ENCODE results near the gene SLC8A3. TPM values are rescaled to one million over a fixed set of nuclear protein-coding genes. Genes with fewer than 3 reads are reported as not detected.

Gene SLC8A3
- total and polyA plus RNA-seq, 2 experiments from 2014 or later = not detected

DNA sequence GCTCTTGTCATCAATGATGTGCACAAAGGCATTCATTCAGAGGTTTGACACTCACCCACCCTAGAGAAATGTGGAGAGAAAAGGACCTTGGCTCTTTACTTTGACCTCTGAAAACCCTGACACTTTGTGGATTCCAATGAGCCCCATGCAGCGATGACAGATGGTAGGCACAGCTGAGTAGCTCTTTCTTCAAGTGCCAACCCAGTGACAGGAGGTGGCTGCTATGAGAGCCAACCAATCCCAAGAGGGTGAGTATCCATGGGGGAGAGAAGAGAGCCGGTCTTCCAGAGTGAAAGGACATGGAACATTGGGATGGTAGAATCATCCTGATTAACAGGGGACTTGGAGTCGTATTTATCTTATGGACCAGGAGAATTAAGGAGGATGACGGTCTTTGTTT lies 17.8 kb downstream of the SLC8A3 start:
- Histone ChIP-seq H3F3A (ENCODE audit: insufficient read depth) (no peaks in the 10 kb centered on the region), H3K79me2 (ENCODE audit: insufficient read depth) (no peaks in the 10 kb centered on the region), H3K9me2 (ENCODE audit: insufficient read depth) (no peaks in the 10 kb centered on the region), H3K27me3 (replicated peaks; ENCODE audit: insufficient read depth) (no peaks in the 10 kb centered on the region), H3K4me3 (no peak overlapping the region), H3K36me3 (ENCODE audit: low read depth) (no peaks in the 10 kb centered on the region), H3K9ac (no peak overlapping the region), H4K20me1 (ENCODE audit: insufficient read depth) (no peaks in the 10 kb centered on the region), H3K4me2 (ENCODE audit: unreplicated experiment) (no peak overlapping the region), H3K4me1 (ENCODE audit: insufficient read depth) (no peaks in the 10 kb centered on the region), H3K27ac (no peak overlapping the region), H2AFZ (no peak overlapping the region), H3K9me3 (ENCODE audit: low read depth) (no peaks in the 10 kb centered on the region)
- DNase-seq = no peak
- in situ Hi-C loops (cut with MboI) = no loop called here
- no peak for TF ChIP-seq EZH2phosphoT487 (IDR thresholded peaks at IDR 0.05; ENCODE audit: insufficient read depth, low read depth)
- no peak for TF ChIP-seq EZH2 (IDR thresholded peaks at IDR 0.05; ENCODE audit: insufficient read depth, poor library complexity, severe bottlenecking)
- WGBS, 2 experiments (ENCODE audit: low coverage in 1 of 2, low lambda C conversion rate in 2 of 2, missing lambda C conversion rate in 2 of 2) = 20 to 23% methylated on average over 4 of the region's 4 CpGs

DNA sequence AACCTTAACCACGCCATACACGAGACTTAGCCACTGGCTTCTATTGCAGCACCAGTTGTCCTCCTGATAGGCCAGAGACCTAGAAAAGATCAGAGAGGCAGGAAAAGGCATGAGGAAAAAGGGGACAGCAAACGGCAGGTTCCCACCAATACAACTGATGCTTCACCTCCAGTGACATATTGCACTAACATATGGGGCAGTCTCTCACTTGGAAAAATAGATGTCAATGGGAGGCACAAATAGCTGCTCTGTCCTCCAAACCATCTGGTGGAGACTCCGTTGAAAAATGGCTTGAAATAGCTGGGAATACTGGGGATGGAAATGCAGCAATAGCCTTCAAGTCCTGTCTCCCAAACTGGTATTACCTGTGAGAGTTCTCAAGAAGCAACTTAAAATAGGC lies 20.3 kb downstream of the SLC8A3 start:
- H3K4me3 ChIP-seq = no peak overlapping the region
- H3K9ac ChIP-seq = no peak overlapping the region
- no peaks in the 10 kb centered on the region for H4K20me1 ChIP-seq (ENCODE audit: insufficient read depth)
- H3K27ac ChIP-seq = no peak overlapping the region
- H3K4me2 ChIP-seq (ENCODE audit: unreplicated experiment) = no peak overlapping the region
- in situ Hi-C loops (cut with MboI) = no loop called here
- 33 to 35% methylated on average over 4 of the region's 4 CpGs for WGBS, 2 experiments (ENCODE audit: low coverage in 1 of 2, low lambda C conversion rate in 2 of 2, missing lambda C conversion rate in 2 of 2)
- no peak for TF ChIP-seq EZH2 (IDR thresholded peaks at IDR 0.05; ENCODE audit: insufficient read depth, poor library complexity, severe bottlenecking)
- TF ChIP-seq EZH2phosphoT487 (IDR thresholded peaks at IDR 0.05; ENCODE audit: insufficient read depth, low read depth) = no peak
- no peaks in the 10 kb centered on the region for H3K79me2 ChIP-seq (ENCODE audit: insufficient read depth)
- no peaks in the 10 kb centered on the region for H3F3A ChIP-seq (ENCODE audit: insufficient read depth)
- no peaks in the 10 kb centered on the region for H3K9me3 ChIP-seq (ENCODE audit: low read depth)
- no peaks in the 10 kb centered on the region for H3K27me3 ChIP-seq (replicated peaks; ENCODE audit: insufficient read depth)
- no peak for DNase-seq
- H3K4me1 ChIP-seq (ENCODE audit: insufficient read depth) = no peaks in the 10 kb centered on the region
- no peaks in the 10 kb centered on the region for H3K9me2 ChIP-seq (ENCODE audit: insufficient read depth)
- no peak overlapping the region for H2AFZ ChIP-seq
- H3K36me3 ChIP-seq (ENCODE audit: low read depth) = no peaks in the 10 kb centered on the region

DNA sequence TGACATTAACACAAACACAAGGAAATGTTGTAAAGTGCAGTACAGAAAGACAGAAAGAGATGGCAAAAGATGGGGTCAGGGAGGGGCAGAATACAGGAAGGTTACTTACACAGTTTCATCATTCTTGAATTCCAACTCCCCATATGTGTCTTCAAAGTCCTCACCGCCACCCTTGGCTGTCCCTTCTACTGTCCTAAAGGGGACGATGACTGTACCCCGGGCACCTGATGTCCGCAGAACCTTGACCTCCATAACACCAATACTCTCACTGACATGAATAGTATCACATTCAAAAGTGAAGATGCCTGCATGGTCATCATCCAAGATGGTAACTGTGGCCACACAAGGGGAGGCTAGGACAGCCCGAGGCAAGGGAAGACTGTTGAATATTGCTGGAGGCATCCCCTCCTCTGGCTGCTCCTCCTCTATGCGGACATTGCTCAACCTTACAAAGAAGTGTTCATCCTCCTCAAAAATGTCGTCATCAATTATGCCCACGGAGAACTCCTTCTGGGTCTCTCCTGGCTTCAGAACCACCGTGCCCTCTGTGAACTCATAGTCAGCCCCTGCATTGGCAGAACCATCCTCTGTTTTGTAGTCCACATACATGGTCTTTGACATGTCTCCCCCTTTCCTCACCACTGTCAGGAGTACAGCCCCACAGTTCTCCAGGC lies 22.1 kb downstream of the SLC8A3 start:
- H3K4me2 ChIP-seq (ENCODE audit: unreplicated experiment) = no peak overlapping the region
- no peaks in the 10 kb centered on the region for H3K79me2 ChIP-seq (ENCODE audit: insufficient read depth)
- 32 to 37% methylated on average over 9 of the region's 9 CpGs for WGBS, 2 experiments (ENCODE audit: low coverage in 1 of 2, low lambda C conversion rate in 2 of 2, missing lambda C conversion rate in 2 of 2)
- H3K9me2 ChIP-seq (ENCODE audit: insufficient read depth) = no peaks in the 10 kb centered on the region
- DNase-seq = no peak
- in situ Hi-C loops (cut with MboI) = no loop called here
- no peaks in the 10 kb centered on the region for H3K4me1 ChIP-seq (ENCODE audit: insufficient read depth)
- H3K9ac ChIP-seq = no peak overlapping the region
- H3K27ac ChIP-seq = no peak overlapping the region
- H3K4me3 ChIP-seq = no peak overlapping the region
- no peaks in the 10 kb centered on the region for H3K27me3 ChIP-seq (replicated peaks; ENCODE audit: insufficient read depth)
- no peaks in the 10 kb centered on the region for H3K36me3 ChIP-seq (ENCODE audit: low read depth)
- H4K20me1 ChIP-seq (ENCODE audit: insufficient read depth) = no peaks in the 10 kb centered on the region
- TF ChIP-seq EZH2phosphoT487 (IDR thresholded peaks at IDR 0.05; ENCODE audit: insufficient read depth, low read depth) (no peak), EZH2 (IDR thresholded peaks at IDR 0.05; ENCODE audit: insufficient read depth, poor library complexity, severe bottlenecking) (no peak)
- no peaks in the 10 kb centered on the region for H3K9me3 ChIP-seq (ENCODE audit: low read depth)
- no peaks in the 10 kb centered on the region for H3F3A ChIP-seq (ENCODE audit: insufficient read depth)
- H2AFZ ChIP-seq = no peak overlapping the region

DNA sequence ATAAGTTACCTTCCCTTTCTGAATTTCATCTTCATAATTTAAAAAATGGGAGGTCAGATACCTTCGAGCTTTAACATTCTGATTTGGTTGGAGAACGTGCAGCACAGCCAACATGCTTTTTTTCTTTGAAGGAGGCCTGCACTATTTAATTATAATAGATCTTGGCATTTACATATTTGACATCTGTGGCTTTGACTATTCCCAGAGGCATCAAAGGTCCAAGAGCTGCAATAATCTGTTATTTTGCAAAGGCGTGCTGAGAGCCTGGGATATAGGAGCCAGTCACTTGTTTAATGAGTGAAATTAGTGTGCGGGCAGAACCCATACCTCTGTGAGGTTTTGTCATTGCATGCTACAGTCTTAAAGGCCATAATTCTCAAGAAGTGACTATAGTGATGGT lies 26.4 kb downstream of the SLC8A3 start:
- WGBS, 2 experiments (ENCODE audit: low coverage in 1 of 2, low lambda C conversion rate in 2 of 2, missing lambda C conversion rate in 2 of 2) = 0 to 2% methylated on average over 4 of the region's 4 CpGs
- Histone ChIP-seq H3K27ac (no peak overlapping the region), H3K27me3 (replicated peaks; ENCODE audit: insufficient read depth) (no peaks in the 10 kb centered on the region), H3K36me3 (ENCODE audit: low read depth) (no peaks in the 10 kb centered on the region), H3F3A (ENCODE audit: insufficient read depth) (no peaks in the 10 kb centered on the region), H3K9me2 (ENCODE audit: insufficient read depth) (no peaks in the 10 kb centered on the region), H4K20me1 (ENCODE audit: insufficient read depth) (no peaks in the 10 kb centered on the region), H3K4me2 (ENCODE audit: unreplicated experiment) (no peak overlapping the region), H3K4me1 (ENCODE audit: insufficient read depth) (no peaks in the 10 kb centered on the region), H3K9me3 (ENCODE audit: low read depth) (no peaks in the 10 kb centered on the region), H3K79me2 (ENCODE audit: insufficient read depth) (no peaks in the 10 kb centered on the region), H3K4me3 (no peak overlapping the region), H3K9ac (no peak overlapping the region), H2AFZ (no peak overlapping the region)
- no peak for DNase-seq
- no peak for TF ChIP-seq EZH2 (IDR thresholded peaks at IDR 0.05; ENCODE audit: insufficient read depth, poor library complexity, severe bottlenecking)
- TF ChIP-seq EZH2phosphoT487 (IDR thresholded peaks at IDR 0.05; ENCODE audit: insufficient read depth, low read depth) = no peak
- in situ Hi-C loops (cut with MboI) = no loop called here
